MM.1S (cell line): Measurements from ENCODE around the gene AADACL4.

ENCODE experiments used
- CTCF ChIP-seq: fragments of 300-600 bp; sonication (generic); IDR thresholded peaks from 2 replicates; pipeline ENCODE4 v1.5.1; 2016; ENCODE audit warnings: antibody characterized with exemption, low read length, mixed read lengths
- EZH2 ChIP-seq: fragments of 300-600 bp; sonication (generic); optimal IDR thresholded peaks from 2 replicates; pipeline ENCODE3; 2017; ENCODE audit warnings: low read depth, mild to moderate bottlenecking, antibody characterized with exemption, low read length, mixed read lengths
- EZH2phosphoT487 ChIP-seq: fragments of 300-600 bp; sonication (generic); IDR thresholded peaks from 2 replicates; pipeline ENCODE4 v1.6.1; 2018; ENCODE audit warnings: antibody characterized with exemption, low read length

GRCh38 chr1:12617901-12618660 is 25.8 kb upstream of the AADACL4 start, which contains the start of gene DHRS3:
- no peak for TF ChIP-seq EZH2
- TF ChIP-seq CTCF, result no peak
- no peak for TF ChIP-seq EZH2phosphoT487
